SK-N-MC (cell line): ENCODE results near the gene TRIM2.

ENCODE experiments used
- EZH2 ChIP-seq: fragments of 200-600 bp; sonication (generic); IDR thresholded peaks from one replicate; pipeline ENCODE4 v1.6.1; 2017; ENCODE audit warnings: antibody characterized with exemption
- FOXP2 ChIP-seq: optimal IDR thresholded peaks from 2 replicates; pipeline ENCODE3; 2011; ENCODE audit warnings: mild to moderate bottlenecking, moderate library complexity; ENCODE audit not compliant: insufficient read depth; ENCODE audit errors: extremely low read length, control extremely low read depth
- POLR2AphosphoS5 ChIP-seq: IDR thresholded peaks from 2 replicates; pipeline ENCODE4 v1.6.1; 2012; ENCODE audit warnings: mild to moderate bottlenecking, low read depth, low read length, borderline replicate concordance

DNA sequence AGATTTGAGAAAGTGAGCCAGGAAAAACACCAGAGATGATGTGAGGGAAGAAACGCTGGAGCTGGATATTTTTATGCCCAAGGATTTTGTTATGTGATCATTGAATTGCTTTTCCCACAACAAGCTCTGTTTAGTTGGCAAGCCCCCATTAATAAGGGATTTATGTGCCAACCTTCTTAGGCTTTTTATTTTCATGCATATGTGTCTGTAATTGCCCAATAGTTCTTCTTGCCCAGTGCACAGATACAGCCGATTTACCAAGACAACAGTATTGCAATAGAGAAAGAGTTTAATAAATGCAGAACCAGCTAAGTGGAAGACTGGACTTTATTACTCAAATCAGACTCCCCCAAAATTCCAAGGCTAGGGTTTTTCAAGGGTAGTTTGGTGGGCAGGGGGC is 57.7 kb downstream of the TRIM2 start:
- TF ChIP-seq POLR2AphosphoS5 (no peak), EZH2 (no peak), FOXP2 (no peak)
